Activated T-cell treated with anti-CD3 and anti-CD28 coated beads, Interleukin-2, amount 50 U/mL, for 4 hours (primary cell): Measurements from ENCODE around the gene NARS2. TPM values are rescaled to one million over a fixed set of nuclear protein-coding genes. Genes with fewer than 3 reads are reported as not detected.
A peak's percentile ranks its signal among the peaks of the same experiment; 100 is the strongest.

Source experiments
- ATAC-seq, 2 donors: fragments of 200-7000 bp; cut with Tn5 transposase; one replicate each; pipeline ENCODE4 v1.10.0; 2021
- DNase-seq: peaks from one replicate; pipeline ENCODE4 v3.0.0-alpha.2; 2020
- H3K27me3 Mint-ChIP-seq: one replicate; pipeline ENCODE4 v1.8.0; 2021; ENCODE audit warnings: low read depth, mixed read lengths
- H3K36me3 Mint-ChIP-seq: one replicate; pipeline ENCODE4 v1.8.0; 2022; ENCODE audit warnings: mixed read lengths; ENCODE audit not compliant: insufficient read depth
- H3K4me1 Mint-ChIP-seq: one replicate; pipeline ENCODE4 v1.8.0; 2021; ENCODE audit warnings: low read depth, mixed read lengths
- H3K4me3 Mint-ChIP-seq: one replicate; pipeline ENCODE4 v1.8.0; 2021; ENCODE audit warnings: mild to moderate bottlenecking, moderate library complexity, mixed read lengths
- H3K9me3 Mint-ChIP-seq: one replicate; pipeline ENCODE4 v1.8.0; 2021; ENCODE audit warnings: mixed read lengths
- total RNA-seq, 3 donors: library from RNA; stranded (reverse); gene quantifications; one replicate each; pipeline ENCODE4 v1.2.1, GENCODE V29; 2021

NARS2 gene
- total RNA-seq, 3 donors from 2014 or later = 15.6 to 25.3 (median 23.2) TPM

GRCh38 chr11:78444726-78445125, 129.9 kb downstream of the NARS2 start:
- Mint-ChIP-seq H3K27me3 (no peaks in the 10 kb centered on the region), H3K9me3 (no peaks in the 10 kb centered on the region)
- ATAC-seq = no peak

GRCh38 chr11:78441956-78442355, 132.7 kb downstream of the NARS2 start:
- Mint-ChIP-seq H3K36me3 (peaks cover 31% of the 10 kb centered on the region), H3K4me1 (no peaks in the 10 kb centered on the region), H3K27me3 (no peaks in the 10 kb centered on the region), H3K4me3 (no peak overlapping the region), H3K9me3 (no peaks in the 10 kb centered on the region)
- DNase-seq (no peak), ATAC-seq (no peak)

More at GRCh38 chr11:78444726-78445125, 129.9 kb downstream of the NARS2 start:
- DNase-seq = no peak
- Mint-ChIP-seq H3K4me1 (no peaks in the 10 kb centered on the region), H3K4me3 (no peak overlapping the region), H3K36me3 (peaks cover 28% of the 10 kb centered on the region)

DNA sequence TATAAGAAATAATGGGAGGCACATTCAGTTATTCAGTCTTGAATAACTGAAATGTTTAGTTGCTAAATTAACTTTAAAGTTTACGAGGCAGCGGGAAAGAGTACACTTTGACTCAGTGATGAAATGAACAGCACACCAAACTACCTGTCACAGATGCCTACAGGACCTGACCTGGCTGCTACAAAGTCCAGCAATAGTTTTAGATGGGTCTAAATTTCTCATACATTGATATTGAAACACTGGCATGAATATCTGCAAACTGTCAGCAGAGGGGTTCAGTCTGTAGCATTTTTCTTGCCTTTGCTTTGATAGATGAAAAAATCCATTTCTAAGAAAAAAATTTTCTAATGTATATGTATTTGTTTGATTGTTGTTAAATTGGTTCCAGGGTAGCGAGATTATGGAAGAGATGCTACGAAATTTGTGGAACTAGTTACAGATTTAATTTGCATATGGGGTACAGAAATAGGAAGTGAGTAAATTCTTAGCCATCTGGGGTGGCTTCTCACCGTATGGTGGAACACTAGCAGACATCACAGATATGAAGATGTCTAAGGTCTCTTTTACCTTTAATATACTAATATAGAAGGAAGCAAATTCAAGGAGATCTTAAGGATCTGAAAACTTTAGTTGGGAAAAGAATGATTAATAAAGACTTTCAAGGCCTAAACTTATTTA, 136.2 kb downstream of the NARS2 start:
- H3K27me3 Mint-ChIP-seq = no peaks in the 10 kb centered on the region
- H3K4me3 Mint-ChIP-seq = no peak overlapping the region
- no peak for ATAC-seq

GRCh38 chr11:78432956-78433355, 141.7 kb downstream of the NARS2 start:
- Mint-ChIP-seq H3K9me3 (no peaks in the 10 kb centered on the region), H3K36me3 (peaks cover 16% of the 10 kb centered on the region), H3K4me1 (peaks cover 6% of the 10 kb centered on the region), H3K4me3 (no peak overlapping the region), H3K27me3 (no peaks in the 10 kb centered on the region)
- no peak for DNase-seq
- no peak for ATAC-seq

More for the DNA sequence above, 136.2 kb downstream of the NARS2 start:
- Mint-ChIP-seq H3K9me3 (no peaks in the 10 kb centered on the region), H3K4me1 (no peaks in the 10 kb centered on the region), H3K36me3 (peaks cover 29% of the 10 kb centered on the region)
- DNase-seq = no peak

- Mint-ChIP-seq H3K27me3 (no peaks in the 10 kb centered on the region), H3K4me1 (peaks cover 10% of the 10 kb centered on the region), H3K4me3 (no peak overlapping the region), H3K36me3 (peaks cover 12% of the 10 kb centered on the region), H3K9me3 (no peaks in the 10 kb centered on the region)
- ATAC-seq (no peak), DNase-seq (no peak)
Observed at GRCh38 chr11:78432058-78432515, 142.6 kb downstream of the NARS2 start.

- Mint-ChIP-seq H3K27me3 (no peaks in the 10 kb centered on the region), H3K4me1 (peaks cover 13% of the 10 kb centered on the region), H3K9me3 (no peaks in the 10 kb centered on the region), H3K36me3 (peaks cover 6% of the 10 kb centered on the region), H3K4me3 (no peak overlapping the region)
- ATAC-seq (no peak), DNase-seq (no peak)
Observed at GRCh38 chr11:78429660-78430059, 145.0 kb downstream of the NARS2 start.

DNA sequence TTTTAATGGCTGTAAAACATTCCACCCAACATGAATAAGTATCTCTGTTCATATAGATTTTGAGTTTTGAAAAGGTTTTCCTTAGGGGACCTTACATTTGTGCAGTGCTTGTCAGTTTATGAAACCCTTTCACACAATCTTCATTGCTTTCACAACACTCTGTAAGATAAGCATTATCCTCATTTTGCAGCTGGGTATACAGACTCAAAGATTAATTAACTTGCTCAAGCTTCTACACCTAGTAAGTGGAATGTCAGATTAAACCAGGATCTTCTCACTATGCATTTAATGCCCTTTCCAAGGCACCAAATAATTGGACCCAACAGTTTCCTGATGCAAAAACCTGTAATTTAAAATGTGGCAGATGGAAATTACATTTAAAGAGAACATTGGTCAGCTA, 145.5 kb downstream of the NARS2 start:
- DNase-seq (no peak), ATAC-seq (no peak)
- Mint-ChIP-seq H3K9me3 (no peaks in the 10 kb centered on the region), H3K36me3 (peaks cover 6% of the 10 kb centered on the region), H3K27me3 (no peaks in the 10 kb centered on the region), H3K4me3 (no peak overlapping the region), H3K4me1 (peaks cover 16% of the 10 kb centered on the region)

DNA sequence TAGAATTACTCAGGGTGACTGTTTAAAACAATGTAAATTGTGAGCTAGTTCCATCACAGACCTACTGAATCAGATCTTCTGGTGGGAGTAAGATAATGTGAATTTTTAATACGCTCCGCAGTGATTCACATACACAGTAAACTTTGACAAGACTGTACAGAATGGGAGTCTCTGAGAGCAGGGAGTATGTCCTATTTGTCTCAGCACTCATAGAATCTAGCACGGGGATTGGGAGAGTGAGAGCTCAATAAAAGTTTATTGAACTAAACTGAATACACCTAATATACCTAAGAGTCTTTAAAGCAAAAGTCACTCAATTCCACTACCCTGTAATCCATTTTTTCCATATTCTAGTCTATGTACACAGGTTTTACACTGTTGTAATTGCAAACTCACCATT, 145.9 kb downstream of the NARS2 start:
- H3K36me3 Mint-ChIP-seq = peaks cover 6% of the 10 kb centered on the region
- peaks cover 16% of the 10 kb centered on the region for H3K4me1 Mint-ChIP-seq
- H3K9me3 Mint-ChIP-seq = no peaks in the 10 kb centered on the region
- no peak overlapping the region for H3K4me3 Mint-ChIP-seq
- ATAC-seq (no peak), DNase-seq (no peak)
- no peaks in the 10 kb centered on the region for H3K27me3 Mint-ChIP-seq

DNA sequence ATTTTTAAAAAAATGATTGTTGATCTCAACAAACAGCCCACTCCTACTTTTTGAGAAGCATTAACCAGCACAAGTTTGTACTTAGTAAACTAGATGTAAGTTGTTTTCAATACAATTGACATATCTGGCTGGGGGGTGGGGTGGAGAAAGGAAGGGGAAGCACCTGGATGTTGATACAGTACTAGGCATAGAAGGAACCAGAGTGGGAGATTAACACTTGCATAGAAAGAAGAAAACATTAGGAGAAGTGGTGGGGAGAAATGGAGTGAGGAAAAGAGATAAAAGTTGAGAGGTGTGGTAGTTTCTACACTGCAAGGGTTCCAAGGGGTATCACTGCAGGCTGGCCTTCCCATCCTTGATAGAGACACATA, 146.4 kb downstream of the NARS2 start:
- no peaks in the 10 kb centered on the region for H3K27me3 Mint-ChIP-seq
- no peak overlapping the region for H3K4me3 Mint-ChIP-seq
- ATAC-seq (no peak), DNase-seq (no peak)
- no peaks in the 10 kb centered on the region for H3K9me3 Mint-ChIP-seq
- H3K4me1 Mint-ChIP-seq = peaks cover 16% of the 10 kb centered on the region
- H3K36me3 Mint-ChIP-seq = peaks cover 6% of the 10 kb centered on the region

DNA sequence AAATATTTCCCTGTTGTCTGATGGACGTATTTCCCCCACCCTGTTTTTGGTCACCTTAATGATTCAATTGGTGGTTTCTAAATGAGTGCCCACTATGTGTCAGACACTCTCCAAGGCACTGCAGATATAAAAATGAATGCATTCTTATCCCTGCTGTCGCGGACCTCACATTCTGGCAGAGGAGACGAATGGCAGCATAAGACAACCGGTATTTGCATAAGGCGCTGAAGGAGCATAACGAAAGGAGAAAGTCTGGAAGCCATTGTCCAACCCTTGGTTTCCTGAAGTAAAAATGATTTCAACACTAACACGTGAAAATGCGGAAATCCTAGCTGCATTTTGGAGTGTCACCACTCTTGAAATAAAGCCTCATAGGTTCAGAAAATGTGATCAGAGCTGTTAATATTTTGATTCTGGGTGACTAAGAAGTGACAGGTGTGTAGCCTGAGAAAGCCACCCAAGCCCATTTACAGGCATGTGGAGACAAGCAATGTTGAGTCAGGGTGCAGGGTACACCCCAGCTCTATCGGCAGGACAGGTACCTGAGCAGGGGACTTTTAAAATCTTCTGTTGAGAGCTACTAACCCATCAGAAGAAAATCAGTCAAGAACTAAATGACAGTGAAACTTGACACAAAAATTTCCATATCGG, 146.9 kb downstream of the NARS2 start:
- no peaks in the 10 kb centered on the region for H3K27me3 Mint-ChIP-seq
- H3K4me1 Mint-ChIP-seq = peaks cover 16% of the 10 kb centered on the region
- peaks cover 6% of the 10 kb centered on the region for H3K36me3 Mint-ChIP-seq
- no peaks in the 10 kb centered on the region for H3K9me3 Mint-ChIP-seq
- peak in 1 of 2 donors; percentile 61 for ATAC-seq
- DNase-seq = no peak
- peak overlapping the region; percentile 24 for H3K4me3 Mint-ChIP-seq

DNA sequence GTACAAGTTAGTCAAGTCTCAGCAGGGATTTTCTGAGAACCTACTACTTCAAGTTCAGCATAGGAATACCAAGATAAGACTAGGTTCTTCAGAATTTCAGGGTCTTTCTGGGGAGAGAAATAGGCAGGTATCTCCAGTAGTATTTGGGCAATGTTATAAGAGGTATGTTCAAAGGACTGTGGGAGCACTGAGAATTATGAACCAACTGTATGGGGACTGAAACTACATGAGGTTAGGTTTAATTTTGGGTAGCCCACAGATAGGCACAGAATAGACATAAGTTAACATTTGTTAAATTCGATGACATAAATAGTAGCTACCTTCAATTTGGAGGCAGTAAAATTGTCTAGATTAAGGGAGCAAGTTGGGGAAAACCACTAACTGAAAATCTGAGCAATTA, 147.8 kb downstream of the NARS2 start:
- Mint-ChIP-seq H3K27me3 (no peaks in the 10 kb centered on the region), H3K4me3 (no peak overlapping the region), H3K36me3 (peaks cover 6% of the 10 kb centered on the region), H3K4me1 (peaks cover 16% of the 10 kb centered on the region), H3K9me3 (no peaks in the 10 kb centered on the region)
- DNase-seq (no peak), ATAC-seq (no peak)

DNA sequence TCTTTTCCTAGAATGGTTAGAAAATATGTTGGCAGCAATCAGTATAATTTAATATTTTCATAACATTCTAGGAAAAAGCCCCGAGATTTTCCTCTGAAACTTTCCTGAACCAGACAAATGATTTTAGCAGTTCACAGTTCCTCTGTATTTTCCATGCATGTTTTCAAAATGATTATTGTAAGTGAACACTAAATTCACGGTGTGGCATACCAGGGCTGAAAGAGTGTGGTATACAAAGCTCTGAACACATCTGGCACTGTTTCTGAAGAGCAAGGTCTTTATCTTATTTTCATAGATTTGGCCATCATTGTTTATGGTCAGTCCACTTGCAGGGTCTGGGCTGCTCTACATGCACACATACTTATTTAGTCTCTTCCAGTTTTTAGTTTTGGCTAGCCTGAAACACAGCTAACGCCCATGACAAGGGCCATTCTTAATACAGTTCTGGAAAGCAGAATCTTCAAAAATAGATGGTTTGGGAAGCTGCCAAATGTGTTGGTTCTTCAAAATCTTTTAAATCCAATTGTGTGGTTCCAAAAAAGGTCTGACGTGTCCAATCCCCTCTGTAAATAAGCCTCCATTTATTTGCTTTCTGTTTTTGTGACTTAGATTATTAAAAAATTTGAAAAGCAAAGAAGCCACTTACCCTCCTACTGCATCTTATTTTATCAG, 149.1 kb downstream of the NARS2 start:
- no peak for DNase-seq
- H3K4me3 Mint-ChIP-seq = no peak overlapping the region
- no peak for ATAC-seq
- peaks cover 6% of the 10 kb centered on the region for H3K36me3 Mint-ChIP-seq
- peaks cover 22% of the 10 kb centered on the region for H3K4me1 Mint-ChIP-seq
- no peaks in the 10 kb centered on the region for H3K9me3 Mint-ChIP-seq
- peaks cover 8% of the 10 kb centered on the region for H3K27me3 Mint-ChIP-seq

DNA sequence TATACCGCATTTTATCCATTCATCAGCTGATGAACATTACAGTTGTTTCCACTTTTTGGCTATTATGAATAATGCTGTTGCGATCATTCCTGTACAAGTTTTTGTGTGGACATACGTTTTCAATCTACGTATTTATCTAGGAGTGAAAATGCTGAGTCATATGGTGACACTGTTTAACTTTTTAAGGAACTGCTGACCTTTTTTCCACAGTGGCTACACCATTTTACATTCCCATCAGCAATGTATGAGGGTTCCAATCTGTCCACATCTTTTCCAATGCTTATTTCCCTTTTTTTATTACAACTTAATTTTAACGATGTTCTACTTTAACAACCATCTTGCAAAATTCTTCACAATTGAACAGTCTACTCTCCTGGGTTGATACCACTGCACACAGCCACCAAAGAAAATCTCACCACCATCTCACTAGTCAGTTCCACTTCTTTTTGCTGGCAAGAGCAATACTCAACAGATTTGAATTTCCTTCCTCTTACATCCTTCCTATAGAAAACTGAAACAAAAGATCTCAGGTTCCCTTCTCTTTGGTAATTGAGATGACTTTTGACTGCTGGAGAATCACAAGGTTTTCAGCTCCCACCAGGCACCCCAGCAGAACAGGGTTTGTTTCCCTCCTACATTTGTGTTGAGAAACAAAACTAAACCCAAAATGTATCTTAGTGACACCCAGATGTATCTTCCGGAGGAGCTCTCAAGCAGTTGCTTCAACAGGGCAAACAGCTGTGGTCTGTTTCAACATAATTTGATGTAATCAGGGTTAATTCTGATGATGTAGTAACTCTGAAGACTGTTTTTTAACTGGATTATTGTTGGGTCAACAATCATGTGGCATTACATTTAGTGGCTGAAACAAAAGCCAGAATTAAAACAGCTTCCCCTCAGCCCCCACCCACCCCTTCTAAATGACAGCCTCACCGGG, 150.1 kb downstream of the NARS2 start:
- DNase-seq = no peak
- ATAC-seq = no peak
- Mint-ChIP-seq H3K9me3 (no peaks in the 10 kb centered on the region), H3K4me3 (no peak overlapping the region), H3K27me3 (peaks cover 14% of the 10 kb centered on the region), H3K36me3 (peaks cover 3% of the 10 kb centered on the region), H3K4me1 (peaks cover 24% of the 10 kb centered on the region)

DNA sequence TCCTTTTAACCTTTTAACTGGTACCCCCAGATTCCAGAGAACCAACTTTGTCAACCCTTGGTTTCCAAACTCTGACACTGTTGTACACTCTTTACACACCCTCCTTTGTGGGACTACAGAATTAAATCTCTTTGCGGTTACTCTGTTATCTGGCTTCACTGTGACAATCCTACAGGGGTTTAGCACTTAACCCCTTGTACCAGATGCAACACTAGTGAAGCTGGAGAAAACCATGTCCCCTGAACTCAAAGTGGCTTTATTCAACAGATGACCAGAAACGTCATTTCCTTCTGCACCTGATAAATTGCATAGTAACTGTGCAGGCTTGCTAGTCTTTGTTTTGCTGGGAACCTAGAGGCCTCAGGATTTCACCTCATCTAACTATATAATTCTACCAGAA, 151.4 kb downstream of the NARS2 start:
- no peak overlapping the region for H3K4me3 Mint-ChIP-seq
- H3K9me3 Mint-ChIP-seq = no peaks in the 10 kb centered on the region
- H3K4me1 Mint-ChIP-seq = peaks cover 32% of the 10 kb centered on the region
- H3K27me3 Mint-ChIP-seq = peaks cover 25% of the 10 kb centered on the region
- H3K36me3 Mint-ChIP-seq = no peaks in the 10 kb centered on the region
- DNase-seq (no peak), ATAC-seq (no peak)
